ENCODE data around the gene WFDC1. TPM values are rescaled to one million over a fixed set of nuclear protein-coding genes. Genes with fewer than 3 reads are reported as not detected.

Gene WFDC1
- total and polyA plus RNA-seq, 2 of the 4 experiments (the other 2 are of a cell fraction), result 4.7 to 6.8 TPM

DNA sequence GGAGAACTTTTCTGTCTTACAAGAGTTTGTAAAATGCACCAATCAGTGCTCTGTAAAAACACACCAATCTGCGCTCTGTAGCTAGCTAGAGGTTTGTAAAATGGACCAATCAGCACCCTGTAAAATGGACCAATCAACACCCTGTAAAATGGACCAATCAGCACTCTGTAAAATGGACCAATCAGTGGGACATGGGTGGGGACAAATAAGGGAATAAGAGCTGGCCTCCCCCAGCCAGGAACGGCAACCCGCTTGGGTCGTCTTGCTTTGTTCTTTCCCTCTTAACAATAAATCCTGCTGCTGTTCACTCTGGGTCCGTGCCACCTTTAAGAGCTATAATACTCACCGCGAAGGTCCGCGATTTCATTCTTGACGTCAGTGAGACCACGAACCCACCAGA, 36.4 kb upstream of the WFDC1 start:
- Histone ChIP-seq H3K27me3 (ENCODE audit: control insufficient read depth, insufficient read depth, low read length) (peaks cover 44% of the 10 kb centered on the region), H4K91ac (ENCODE audit: insufficient read depth, low read depth, low read length) (no peak overlapping the region), H3K14ac (replicated peaks; ENCODE audit: low read depth, low read length) (no peak overlapping the region), H3K4me3 (ENCODE audit: insufficient read depth, low read depth, low read length) (no peak overlapping the region), H3K9ac (ENCODE audit: low read depth, low read length) (no peak overlapping the region), H3K4me1 (ENCODE audit: control insufficient read depth, insufficient read depth, low read length) (no peaks in the 10 kb centered on the region), H3K23ac (ENCODE audit: low read depth, low read length) (no peak overlapping the region), H2AK5ac (ENCODE audit: low read depth, low read length) (no peak overlapping the region), H3K9me1 (ENCODE audit: insufficient read depth, low read length) (no peaks in the 10 kb centered on the region), H4K20me1 (ENCODE audit: insufficient read depth, low read length) (no peaks in the 10 kb centered on the region), H2BK5ac (ENCODE audit: low read depth, low read length, poor library complexity, severe bottlenecking) (no peak overlapping the region), H2BK120ac (ENCODE audit: low read depth, low read length) (no peak overlapping the region), H2AK9ac (replicated peaks; ENCODE audit: low read depth, low read length, poor library complexity) (no peak overlapping the region), H3K4ac (ENCODE audit: low read depth, low read length) (no peak overlapping the region), H3K27ac (ENCODE audit: insufficient read depth, low read length) (no peak overlapping the region), H3K9me3 (ENCODE audit: control insufficient read depth, insufficient read depth, low read length) (peaks cover 12% of the 10 kb centered on the region), H3K36me3 (ENCODE audit: control insufficient read depth, insufficient read depth, low read length) (no peaks in the 10 kb centered on the region), H4K8ac (ENCODE audit: low read depth in 2 of 2, low read length in 2 of 2) (no peak overlapping the region), H2BK20ac (ENCODE audit: low read depth, low read length) (no peak overlapping the region), H3K18ac (ENCODE audit: low read depth, low read length) (no peak overlapping the region), H3K56ac (ENCODE audit: extremely low read depth, insufficient read depth, low read length) (no peak overlapping the region), H3K4me2 (ENCODE audit: low read depth, low read length) (no peak overlapping the region), H2AFZ (replicated peaks; ENCODE audit: low read length, poor library complexity) (no peak overlapping the region), H2BK15ac (ENCODE audit: low read depth, low read length) (no peak overlapping the region), H4K5ac (ENCODE audit: low read depth, low read length) (no peak overlapping the region), H3K79me1 (ENCODE audit: low read depth in 1 of 2, low read length in 2 of 2) (no peaks in the 10 kb centered on the region)
- BruUV-seq (replicated peaks), result no TSS peak
- intact Hi-C loops (cut with micrococcal nuclease) (no loop called here), in situ Hi-C loops (cut with MboI; ENCODE audit: low sequenced_read_pairs) (no loop called here), dilution Hi-C loops (cut with HindIII; ENCODE audit: low sequenced_read_pairs, unreplicated experiment) (no loop called here)
- ChIA-PET CTCF (no interaction called here), POLR2A (ENCODE audit: unreplicated experiment) (interaction anchor here (0.7 kb wide), 1 partner anchor 247 kb away, joined by 4 read pairs; no protein-coding TSS in a partner anchor)
- TF ChIP-seq, protein P1, sequence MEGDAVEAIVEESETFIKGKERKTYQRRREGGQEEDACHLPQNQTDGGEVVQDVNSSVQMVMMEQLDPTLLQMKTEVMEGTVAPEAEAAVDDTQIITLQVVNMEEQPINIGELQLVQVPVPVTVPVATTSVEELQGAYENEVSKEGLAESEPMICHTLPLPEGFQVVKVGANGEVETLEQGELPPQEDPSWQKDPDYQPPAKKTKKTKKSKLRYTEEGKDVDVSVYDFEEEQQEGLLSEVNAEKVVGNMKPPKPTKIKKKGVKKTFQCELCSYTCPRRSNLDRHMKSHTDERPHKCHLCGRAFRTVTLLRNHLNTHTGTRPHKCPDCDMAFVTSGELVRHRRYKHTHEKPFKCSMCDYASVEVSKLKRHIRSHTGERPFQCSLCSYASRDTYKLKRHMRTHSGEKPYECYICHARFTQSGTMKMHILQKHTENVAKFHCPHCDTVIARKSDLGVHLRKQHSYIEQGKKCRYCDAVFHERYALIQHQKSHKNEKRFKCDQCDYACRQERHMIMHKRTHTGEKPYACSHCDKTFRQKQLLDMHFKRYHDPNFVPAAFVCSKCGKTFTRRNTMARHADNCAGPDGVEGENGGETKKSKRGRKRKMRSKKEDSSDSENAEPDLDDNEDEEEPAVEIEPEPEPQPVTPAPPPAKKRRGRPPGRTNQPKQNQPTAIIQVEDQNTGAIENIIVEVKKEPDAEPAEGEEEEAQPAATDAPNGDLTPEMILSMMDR (conservative IDR thresholded peaks at IDR 0.05; ENCODE audit: low read depth, low read length), result no peak
- TF ChIP-seq MAZ (IDR thresholded peaks at IDR 0.05; ENCODE audit: borderline replicate concordance, low read depth, low read length), result no peak
- no peak for TF ChIP-seq CHD1 (IDR thresholded peaks at IDR 0.05; ENCODE audit: low read depth, low read length)
- TF ChIP-seq, protein P2, sequence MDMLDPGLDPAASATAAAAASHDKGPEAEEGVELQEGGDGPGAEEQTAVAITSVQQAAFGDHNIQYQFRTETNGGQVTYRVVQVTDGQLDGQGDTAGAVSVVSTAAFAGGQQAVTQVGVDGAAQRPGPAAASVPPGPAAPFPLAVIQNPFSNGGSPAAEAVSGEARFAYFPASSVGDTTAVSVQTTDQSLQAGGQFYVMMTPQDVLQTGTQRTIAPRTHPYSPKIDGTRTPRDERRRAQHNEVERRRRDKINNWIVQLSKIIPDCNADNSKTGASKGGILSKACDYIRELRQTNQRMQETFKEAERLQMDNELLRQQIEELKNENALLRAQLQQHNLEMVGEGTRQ (IDR thresholded peaks at IDR 0.05; ENCODE audit: low read depth, low read length), result no peak
- no peak for TF ChIP-seq RAD21 (IDR thresholded peaks at IDR 0.05; ENCODE audit: low read length)
- TF ChIP-seq, protein P3, sequence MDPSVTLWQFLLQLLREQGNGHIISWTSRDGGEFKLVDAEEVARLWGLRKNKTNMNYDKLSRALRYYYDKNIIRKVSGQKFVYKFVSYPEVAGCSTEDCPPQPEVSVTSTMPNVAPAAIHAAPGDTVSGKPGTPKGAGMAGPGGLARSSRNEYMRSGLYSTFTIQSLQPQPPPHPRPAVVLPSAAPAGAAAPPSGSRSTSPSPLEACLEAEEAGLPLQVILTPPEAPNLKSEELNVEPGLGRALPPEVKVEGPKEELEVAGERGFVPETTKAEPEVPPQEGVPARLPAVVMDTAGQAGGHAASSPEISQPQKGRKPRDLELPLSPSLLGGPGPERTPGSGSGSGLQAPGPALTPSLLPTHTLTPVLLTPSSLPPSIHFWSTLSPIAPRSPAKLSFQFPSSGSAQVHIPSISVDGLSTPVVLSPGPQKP (IDR thresholded peaks at IDR 0.05; ENCODE audit: borderline replicate concordance, low read depth, low read length), result no peak
- no peak for TF ChIP-seq NFE2L2 (IDR thresholded peaks at IDR 0.05; ENCODE audit: low read depth, low read length)
- no peak for TF ChIP-seq SMC3 (IDR thresholded peaks at IDR 0.05; ENCODE audit: low read depth, low read length)
- no peak for DNase-seq
- no CpG with 5 or more reads among the region's 11 CpGs for WGBS, 2 experiments (ENCODE audit: extremely low coverage in 2 of 2, insufficient read length in 1 of 2)
- ATAC-seq (ENCODE audit: low read depth), result no peak

Data from IMR-90 (cell line).